ENCODE results near the gene ACE. TPM values are rescaled to one million over a fixed set of nuclear protein-coding genes. Genes with fewer than 3 reads are reported as not detected.
A peak's percentile ranks its signal among the peaks of the same experiment; 100 is the strongest.

ACE gene
- total RNA-seq, 1 donor from 2014 or later, result 14.0 TPM

DNA sequence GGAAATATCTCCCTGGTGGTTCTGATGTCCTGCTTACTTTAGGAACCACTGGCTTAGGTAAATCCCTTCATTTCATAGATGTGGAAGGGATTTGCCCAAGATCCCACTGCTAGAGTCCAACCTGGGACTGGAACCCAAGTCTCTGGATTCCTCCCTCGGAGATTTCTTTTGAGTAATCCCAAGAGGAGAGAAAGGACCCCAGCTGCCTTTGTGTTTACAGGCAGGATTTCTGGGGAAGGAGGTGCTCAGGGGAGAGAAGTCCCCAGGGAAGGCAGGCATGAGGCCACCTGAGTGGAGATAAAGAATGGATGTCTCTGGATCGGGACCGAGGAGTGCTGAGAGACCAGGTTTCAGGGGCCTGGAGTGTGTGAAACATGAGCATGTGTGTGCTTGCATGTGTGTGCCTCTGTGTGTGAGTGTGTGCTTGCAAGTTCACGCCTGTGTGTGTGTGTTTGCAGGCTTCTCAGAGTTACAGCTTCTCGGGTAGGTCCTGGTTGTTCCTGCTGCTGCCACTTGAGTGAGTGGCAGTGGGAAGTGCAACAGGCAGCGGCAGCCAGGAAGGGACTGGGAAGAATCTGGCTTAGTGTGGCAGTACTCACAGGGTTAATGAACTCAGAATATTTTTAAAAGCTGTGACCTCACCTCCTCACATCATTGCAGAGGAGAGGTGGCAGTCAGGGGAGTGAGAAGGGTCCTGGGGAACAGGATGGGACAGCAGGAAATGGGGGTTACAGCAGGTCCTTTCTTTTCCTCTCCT, 48.5 kb downstream of the ACE start:
- no peak for DNase-seq (ENCODE audit: low spot score)
- no peak for ATAC-seq
- intact Hi-C loops (cut with DNase I), result no loop called here

DNA sequence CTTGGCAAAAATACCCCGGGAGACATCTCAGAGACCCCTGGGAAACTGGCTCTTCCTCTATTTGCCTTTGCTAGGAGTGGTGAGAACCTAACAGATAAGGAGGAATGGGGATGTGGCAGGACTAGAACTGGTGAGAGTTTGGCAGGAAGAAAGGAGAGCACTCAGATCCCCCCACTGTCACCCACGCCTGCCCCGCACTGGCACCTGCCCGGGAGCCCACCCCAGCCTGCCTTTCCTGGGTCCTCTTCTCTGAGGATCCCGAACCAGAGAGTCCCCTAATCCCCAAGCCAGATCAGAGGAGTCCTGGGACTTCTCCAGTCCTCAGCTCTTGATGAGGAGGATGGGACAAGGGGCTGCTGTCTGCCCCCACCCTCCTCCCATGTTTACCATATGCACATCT, 50.0 kb downstream of the ACE start:
- no peak for ATAC-seq
- no peak for DNase-seq (ENCODE audit: low spot score)
- intact Hi-C loops (cut with DNase I), result no loop called here

GRCh38 chr17:63528183-63528582, 51.3 kb downstream of the ACE start:
- ATAC-seq (no peak), DNase-seq (ENCODE audit: low spot score) (no peak)
- intact Hi-C loops (cut with DNase I), result no loop called here

DNA sequence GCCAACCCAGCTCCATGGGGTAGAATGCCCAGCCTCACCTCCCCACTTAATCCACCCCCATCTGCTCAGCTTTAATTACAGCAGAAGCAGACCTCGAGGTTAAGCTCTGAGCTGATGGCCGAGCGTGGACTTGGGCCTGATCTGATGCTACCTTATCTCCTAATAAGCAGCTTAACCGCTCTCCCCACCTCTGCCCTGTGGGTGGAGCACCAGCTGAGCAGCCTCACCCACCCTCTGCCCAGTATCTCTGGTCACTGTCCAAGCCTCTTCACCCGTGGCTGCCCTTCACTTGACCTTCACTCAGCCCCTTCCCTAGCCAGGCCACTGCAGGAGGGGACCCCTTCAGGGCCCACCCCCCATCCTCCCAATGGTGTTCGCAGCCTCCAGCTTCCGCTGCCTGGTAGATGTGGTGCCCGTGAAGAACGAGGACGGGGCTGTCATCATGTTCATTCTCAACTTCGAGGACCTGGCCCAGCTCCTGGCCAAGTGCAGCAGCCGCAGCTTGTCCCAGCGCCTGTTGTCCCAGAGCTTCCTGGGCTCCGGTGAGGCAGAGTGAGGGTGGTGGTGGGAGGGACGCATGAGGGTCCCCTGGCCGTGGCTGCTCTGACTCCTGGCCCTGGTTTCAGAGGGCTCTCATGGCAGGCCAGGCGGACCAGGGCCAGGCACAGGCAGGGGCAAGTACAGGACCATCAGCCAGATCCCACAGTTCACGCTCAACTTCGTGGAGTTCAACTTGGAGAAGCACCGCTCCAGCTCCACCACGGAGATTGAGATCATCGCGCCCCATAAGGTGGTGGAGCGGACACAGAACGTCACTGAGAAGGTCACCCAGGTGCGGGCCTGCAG, 53.1 kb downstream of the ACE start:
- no peak for ATAC-seq
- no peak for DNase-seq (ENCODE audit: low spot score)
- intact Hi-C loops (cut with DNase I), result no loop called here

- DNase-seq (ENCODE audit: low spot score), result no peak
- ATAC-seq, result no peak
- intact Hi-C loops (cut with DNase I), result no loop called here
Observed at GRCh38 chr17:63530557-63531021, 53.7 kb downstream of the ACE start.

GRCh38 chr17:63531022-63531965, 54.4 kb downstream of the ACE start:
- intact Hi-C loops (cut with DNase I), result no loop called here

GRCh38 chr17:63533433-63534077, 56.7 kb downstream of the ACE start:
- no peak for DNase-seq (ENCODE audit: low spot score)
- no peak for ATAC-seq
- intact Hi-C loops (cut with DNase I), result no loop called here

More at GRCh38 chr17:63531022-63531965, 54.4 kb downstream of the ACE start:
- no peak for DNase-seq (ENCODE audit: low spot score)
- ATAC-seq, result no peak

DNA sequence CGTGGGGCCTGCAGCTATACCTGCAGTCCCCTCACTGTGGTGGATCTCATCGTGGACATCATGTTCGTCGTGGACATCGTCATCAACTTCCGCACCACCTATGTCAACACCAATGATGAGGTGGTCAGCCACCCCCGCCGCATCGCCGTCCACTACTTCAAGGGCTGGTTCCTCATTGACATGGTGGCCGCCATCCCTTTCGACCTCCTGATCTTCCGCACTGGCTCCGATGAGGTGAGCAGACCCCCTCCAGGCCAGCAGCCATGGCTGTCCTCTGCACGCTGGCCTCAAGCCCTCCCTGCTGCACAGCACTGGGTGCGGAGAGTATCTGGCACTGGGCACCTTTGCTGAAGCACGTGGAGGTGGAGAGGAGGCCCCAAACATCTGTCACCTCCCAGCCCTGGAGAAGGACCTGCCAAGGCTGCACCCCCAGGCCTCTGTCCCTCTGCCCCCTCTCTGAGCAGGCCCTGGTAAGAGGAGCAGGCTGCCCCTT, 57.3 kb downstream of the ACE start:
- ATAC-seq, result no peak
- intact Hi-C loops (cut with DNase I), result no loop called here
- DNase-seq (ENCODE audit: low spot score), result no peak

- DNase-seq (ENCODE audit: low spot score) (no peak), ATAC-seq (no peak)
- intact Hi-C loops (cut with DNase I), result no loop called here
Observed at GRCh38 chr17:63534816-63535455, 58.1 kb downstream of the ACE start.

DNA sequence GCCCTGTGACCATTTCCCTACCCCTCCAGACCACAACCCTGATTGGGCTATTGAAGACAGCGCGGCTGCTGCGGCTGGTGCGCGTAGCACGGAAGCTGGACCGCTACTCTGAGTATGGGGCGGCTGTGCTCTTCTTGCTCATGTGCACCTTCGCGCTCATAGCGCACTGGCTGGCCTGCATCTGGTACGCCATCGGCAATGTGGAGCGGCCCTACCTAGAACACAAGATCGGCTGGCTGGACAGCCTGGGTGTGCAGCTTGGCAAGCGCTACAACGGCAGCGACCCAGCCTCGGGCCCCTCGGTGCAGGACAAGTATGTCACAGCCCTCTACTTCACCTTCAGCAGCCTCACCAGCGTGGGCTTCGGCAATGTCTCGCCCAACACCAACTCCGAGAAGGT, 58.8 kb downstream of the ACE start:
- intact Hi-C loops (cut with DNase I), result no loop called here
- ATAC-seq, result no peak
- no peak for DNase-seq (ENCODE audit: low spot score)

GRCh38 chr17:63537001-63537400, 60.1 kb downstream of the ACE start:
- ATAC-seq, result no peak
- intact Hi-C loops (cut with DNase I), result no loop called here
- DNase-seq (ENCODE audit: low spot score), result no peak

GRCh38 chr17:63537991-63538692, 61.3 kb downstream of the ACE start:
- ATAC-seq (no peak), DNase-seq (ENCODE audit: low spot score) (no peak)
- intact Hi-C loops (cut with DNase I), result no loop called here

GRCh38 chr17:63538693-63539595, 62.1 kb downstream of the ACE start:
- DNase-seq (ENCODE audit: low spot score) (peak; percentile 18), ATAC-seq (no peak)
- intact Hi-C loops (cut with DNase I), result no loop called here

DNA sequence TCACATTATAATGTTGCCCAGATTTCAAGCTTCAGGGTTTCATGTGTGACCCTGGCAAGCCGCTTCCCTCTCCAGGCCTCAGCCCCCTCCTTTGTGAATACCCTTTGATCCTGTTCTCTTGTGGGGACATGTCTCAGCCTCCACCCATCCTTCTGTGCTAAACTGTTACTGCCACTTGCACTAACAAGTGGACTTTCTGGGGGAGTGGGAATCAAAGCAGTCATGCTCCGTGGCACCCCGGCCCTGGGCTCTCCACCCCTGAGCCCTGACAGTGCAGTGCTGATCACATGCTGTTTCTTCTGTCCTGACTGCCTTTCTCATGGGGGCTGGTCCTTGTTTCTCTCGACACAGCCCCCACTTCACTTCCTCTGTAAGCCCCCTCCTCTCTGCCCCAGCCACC, 63.7 kb downstream of the ACE start:
- no peak for ATAC-seq
- peak; percentile 34 for DNase-seq (ENCODE audit: low spot score)
- intact Hi-C loops (cut with DNase I), result no loop called here

DNA sequence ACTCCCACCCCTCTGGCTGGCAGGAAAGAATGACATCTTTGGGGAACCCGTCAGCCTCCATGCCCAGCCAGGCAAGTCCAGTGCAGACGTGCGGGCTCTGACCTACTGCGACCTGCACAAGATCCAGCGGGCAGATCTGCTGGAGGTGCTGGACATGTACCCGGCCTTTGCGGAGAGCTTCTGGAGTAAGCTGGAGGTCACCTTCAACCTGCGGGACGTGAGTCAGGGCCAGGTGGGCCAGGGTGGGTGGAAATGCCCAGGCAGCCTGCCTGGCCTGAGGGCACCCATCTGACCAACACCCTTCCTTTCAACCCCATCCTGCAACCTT, 65.3 kb downstream of the ACE start:
- DNase-seq (ENCODE audit: low spot score) (peak; percentile 45), ATAC-seq (no peak)
- intact Hi-C loops (cut with DNase I), result no loop called here

GRCh38 chr17:63542942-63543821, 66.3 kb downstream of the ACE start:
- ATAC-seq (no peak), DNase-seq (ENCODE audit: low spot score) (peak; percentile 44)
- intact Hi-C loops (cut with DNase I), result no loop called here
